HTERT RPE-1 (cell line): ENCODE measurements around the gene TTC9B.
"Not testable (repeated sequence)": the region's sequence is repeated elsewhere in the genome, so short reads cannot be mapped to it uniquely, and the experiment has no call there.

Source experiments
- in situ Hi-C: fragments of 300-500 bp; cut with MboI; formaldehyde crosslinking; loops from 4 replicates; pipeline ENCODE4 v1.14.3; 2020; ENCODE audit warnings: low sequenced_read_pairs

TTC9B gene

GRCh38 chr19:40175820-40176219 lies 42.4 kb downstream of the TTC9B start:
- in situ Hi-C loops, result no loop called here

GRCh38 chr19:40174092-40174491 lies 44.1 kb downstream of the TTC9B start:
- in situ Hi-C loops, result no loop called here

GRCh38 chr19:40171293-40171692 lies 46.9 kb downstream of the TTC9B start:
- in situ Hi-C loops, result not testable (repeated sequence)

- in situ Hi-C loops, result not testable (repeated sequence)
These were observed 47.7 kb downstream of the TTC9B start for GRCh38 chr19:40170303-40170989.

- in situ Hi-C loops, result not testable (repeated sequence)
These were observed 48.5 kb downstream of the TTC9B start for GRCh38 chr19:40169482-40170302.
